ENCODE data around the gene AP3S2. TPM values are rescaled to one million over a fixed set of nuclear protein-coding genes. Genes with fewer than 3 reads are reported as not detected.
A peak's percentile ranks its signal among the peaks of the same experiment; 100 is the strongest.
"Not testable (repeated sequence)": the region's sequence is repeated elsewhere in the genome, so short reads cannot be mapped to it uniquely, and the experiment has no call there.

The AP3S2 gene
- total RNA-seq, 1 donor from 2014 or later: 40.2 TPM

- no peak for DNase-seq
Measured at GRCh38 chr15:89863918-89864317, 29.9 kb downstream of the AP3S2 start.

- no peak for DNase-seq
Measured at GRCh38 chr15:89860891-89861290, 32.9 kb downstream of the AP3S2 start.

GRCh38 chr15:89860431-89860830 lies 33.4 kb downstream of the AP3S2 start:
- DNase-seq: no peak

GRCh38 chr15:89858661-89859458 lies 34.9 kb downstream of the AP3S2 start:
- no peak for DNase-seq

- no peak for DNase-seq
Measured at GRCh38 chr15:89857673-89858072, 36.1 kb downstream of the AP3S2 start.

GRCh38 chr15:89855948-89856347 lies 37.8 kb downstream of the AP3S2 start:
- DNase-seq: no peak

GRCh38 chr15:89854863-89855262 lies 38.9 kb downstream of the AP3S2 start:
- not testable (repeated sequence) for DNase-seq

- DNase-seq: no peak
Measured at GRCh38 chr15:89852342-89852995, 41.3 kb downstream of the AP3S2 start.

- DNase-seq: peak; percentile 45
Measured at GRCh38 chr15:89851673-89852341, 42.0 kb downstream of the AP3S2 start.

- no peak for DNase-seq
Measured at GRCh38 chr15:89848970-89849292, 44.9 kb downstream of the AP3S2 start.

GRCh38 chr15:89847101-89847500 lies 46.7 kb downstream of the AP3S2 start:
- DNase-seq: no peak

GRCh38 chr15:89845305-89845893 lies 48.4 kb downstream of the AP3S2 start:
- DNase-seq: peak; percentile 75

- DNase-seq: no peak
Measured at GRCh38 chr15:89841962-89842361, 51.8 kb downstream of the AP3S2 start.

- DNase-seq: no peak
Measured at GRCh38 chr15:89841306-89841705, 52.5 kb downstream of the AP3S2 start.

- DNase-seq: no peak
Measured at GRCh38 chr15:89839167-89839810, 54.5 kb downstream of the AP3S2 start.

- DNase-seq: no peak
Measured at GRCh38 chr15:89837830-89838178, 56.0 kb downstream of the AP3S2 start.

GRCh38 chr15:89837134-89837829 lies 56.5 kb downstream of the AP3S2 start:
- peak; percentile 31 for DNase-seq

GRCh38 chr15:89836267-89837133 lies 57.3 kb downstream of the AP3S2 start:
- peak; percentile 41 for DNase-seq

- DNase-seq: no peak
Measured at GRCh38 chr15:89835176-89835564, 58.6 kb downstream of the AP3S2 start.

- DNase-seq: not testable (repeated sequence)
Measured at GRCh38 chr15:89834465-89835175, 59.2 kb downstream of the AP3S2 start.

- DNase-seq: no peak
Measured at GRCh38 chr15:89833966-89834365, 59.8 kb downstream of the AP3S2 start.

Data from dermis blood vessel endothelial cell (primary cell).